Activated T-cell treated with anti-CD3 and anti-CD28 coated beads for 24 hours (primary cell): ENCODE measurements around the gene C11orf16.
A peak's percentile ranks its signal among the peaks of the same experiment; 100 is the strongest.
"Not testable (repeated sequence)": the region's sequence is repeated elsewhere in the genome, so short reads cannot be mapped to it uniquely, and the experiment has no call there.

ENCODE experiments used
- DNase-seq: peaks from one replicate; pipeline ENCODE4 v3.0.0-alpha.2; 2020; ENCODE audit warnings: low read depth

C11orf16 gene

DNA sequence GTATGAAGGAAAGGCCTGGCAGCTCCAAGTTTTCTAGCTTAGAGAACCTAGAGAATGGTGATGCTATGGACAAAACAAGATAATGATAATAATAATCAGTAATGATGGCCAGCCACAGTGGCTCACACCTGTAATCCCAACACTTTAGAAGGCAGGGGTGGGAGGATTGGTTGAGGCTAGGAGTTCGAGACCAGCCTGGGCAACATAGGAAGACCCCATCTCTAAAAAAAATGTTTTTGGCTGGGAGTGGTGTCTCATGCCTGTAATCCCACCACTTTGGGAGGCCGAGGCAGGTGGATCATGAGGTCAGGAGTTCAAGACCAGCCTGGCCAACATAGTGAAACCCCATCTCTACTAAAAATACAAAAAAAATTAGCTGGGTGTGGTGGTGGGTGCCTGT lies 3.0 kb upstream of the C11orf16 start:
- DNase-seq: not testable (repeated sequence)

DNA sequence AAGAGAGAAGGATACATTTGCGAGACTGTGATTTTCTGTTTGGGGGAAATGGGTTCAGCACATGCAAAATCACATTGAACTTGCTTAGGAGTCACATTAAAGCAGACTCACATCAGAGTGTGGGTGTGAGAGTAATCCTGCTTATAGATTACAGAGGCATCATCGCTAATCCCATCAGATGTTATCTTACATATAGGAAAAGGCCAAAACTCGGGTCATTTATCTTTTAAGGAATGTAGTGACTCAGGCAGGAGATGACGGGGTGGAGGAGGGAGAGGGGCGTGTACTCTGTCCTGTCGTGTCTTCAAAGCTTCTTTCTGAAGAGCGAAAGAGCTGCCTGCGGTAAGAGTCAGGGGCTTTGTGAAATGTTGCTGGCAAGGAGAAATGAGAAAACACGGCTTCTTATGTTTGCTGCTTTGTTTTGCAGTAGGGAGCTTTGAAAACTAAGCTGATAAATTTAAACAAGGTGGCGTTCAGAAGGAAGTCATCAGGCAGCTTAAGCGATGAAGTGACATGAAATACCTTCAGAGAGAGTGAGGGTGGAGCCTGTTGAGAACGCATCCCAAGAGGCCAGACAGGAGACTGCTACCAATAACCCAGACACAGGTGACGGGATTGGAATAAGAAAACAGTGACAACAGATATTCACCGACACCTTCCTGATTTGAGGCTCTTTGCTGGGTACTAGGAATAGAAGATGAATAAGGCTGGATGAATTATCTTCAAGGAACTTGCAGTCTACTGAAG lies 2.2 kb upstream of the C11orf16 start:
- no peak for DNase-seq

DNA sequence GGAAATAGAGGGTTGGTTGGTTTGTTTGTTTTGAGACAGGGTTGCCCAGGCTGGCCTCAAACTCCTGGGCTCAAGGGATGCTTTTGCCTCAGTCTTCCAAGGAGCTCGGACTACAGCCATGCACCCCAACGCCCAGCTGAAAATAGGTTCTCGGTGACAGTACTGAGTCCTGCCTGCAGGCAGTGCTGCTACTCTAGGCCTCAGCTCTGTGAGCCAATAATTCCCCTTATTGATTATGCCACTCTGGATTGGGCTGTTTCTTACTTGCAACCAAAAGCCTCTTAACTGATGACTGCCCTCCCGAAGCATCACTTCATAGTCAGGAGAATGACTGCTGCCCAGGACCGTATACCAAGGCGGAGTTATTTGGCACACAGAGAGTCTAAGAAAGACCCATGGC lies 1.2 kb upstream of the C11orf16 start:
- no peak for DNase-seq

DNA sequence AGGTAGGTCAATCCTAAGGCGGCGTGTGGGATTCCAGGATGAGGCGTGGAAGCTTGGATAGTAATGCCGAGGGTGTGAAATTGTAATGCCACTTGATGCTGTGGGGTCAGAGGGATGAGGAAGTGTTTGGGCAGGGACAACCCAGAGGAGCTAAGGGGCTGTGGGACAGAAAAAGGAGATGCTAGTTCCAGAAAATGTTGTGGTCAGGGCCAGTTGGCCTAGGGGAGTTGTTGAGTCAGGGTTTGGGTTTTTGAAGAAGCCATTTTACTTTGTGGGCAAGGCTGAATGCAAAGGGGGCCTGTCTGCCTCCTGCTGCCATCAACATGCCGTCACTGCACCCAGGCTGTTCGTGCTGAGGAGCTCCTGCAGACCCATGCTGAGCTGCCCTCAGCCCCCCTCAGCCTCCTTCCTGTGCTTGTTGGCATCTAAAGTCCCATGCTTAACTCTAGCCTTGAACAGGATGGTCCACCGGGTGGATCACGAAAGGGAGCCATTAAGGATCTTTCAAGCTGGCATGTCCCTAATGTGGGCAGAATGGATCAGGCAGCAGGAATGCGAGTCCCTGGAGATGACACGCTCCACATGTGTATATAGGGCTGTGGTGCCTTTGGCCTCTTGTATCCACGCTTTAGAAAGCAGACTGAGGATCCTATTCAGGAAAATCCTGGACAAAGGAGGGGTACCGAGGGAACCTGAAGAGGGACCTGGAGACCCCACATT lies 2.1 kb downstream of the C11orf16 start:
- no peak for DNase-seq

DNA sequence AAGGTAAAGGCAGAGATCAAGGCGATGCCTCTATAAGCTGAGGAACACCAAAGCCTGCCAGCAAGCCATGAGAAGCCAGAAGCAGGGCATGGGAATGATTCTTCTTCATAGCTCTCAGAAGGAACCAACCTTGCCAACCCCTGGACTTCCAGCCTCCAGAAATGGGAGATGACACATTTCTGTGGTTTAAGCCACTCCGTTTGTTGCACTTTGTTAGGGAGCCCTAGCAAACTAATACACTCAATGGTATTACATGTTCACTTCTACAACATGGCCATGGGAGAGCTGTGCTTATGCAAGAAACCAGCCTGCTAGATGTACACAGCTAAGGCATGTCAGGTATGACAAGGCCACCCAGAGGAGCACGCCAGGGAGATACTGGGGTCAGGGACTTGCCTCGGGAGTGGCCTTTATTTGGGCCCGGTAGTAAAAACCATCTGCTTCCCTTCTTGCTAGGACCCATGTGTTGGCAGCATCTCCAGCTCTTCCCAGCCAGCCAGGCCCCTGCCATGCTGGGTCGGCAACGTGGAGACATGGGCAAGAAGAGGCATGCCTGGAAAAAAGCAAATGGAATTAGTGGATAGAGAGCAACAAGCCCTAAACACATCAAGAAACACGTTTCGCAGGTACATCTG lies 3.6 kb downstream of the C11orf16 start:
- no peak for DNase-seq

DNA sequence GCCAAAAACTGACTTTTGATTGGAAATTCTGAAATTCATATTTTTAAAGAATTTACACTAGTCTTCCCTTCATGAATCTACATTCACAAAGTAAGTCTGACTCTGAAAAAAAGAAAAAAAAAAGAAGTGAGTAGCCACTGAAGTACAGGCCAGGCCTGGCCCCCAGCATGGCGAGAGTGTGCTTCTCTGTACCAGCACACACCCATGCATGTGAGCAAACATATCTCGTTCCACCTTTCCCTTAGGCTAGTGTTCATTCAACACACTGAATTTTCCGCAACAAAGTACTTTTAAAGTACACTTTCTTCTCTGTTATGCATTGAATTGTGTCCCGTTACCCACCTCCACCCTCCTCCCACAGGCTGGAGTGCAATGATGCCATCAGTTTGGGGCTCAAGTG lies 4.5 kb downstream of the C11orf16 start:
- no peak for DNase-seq

DNA sequence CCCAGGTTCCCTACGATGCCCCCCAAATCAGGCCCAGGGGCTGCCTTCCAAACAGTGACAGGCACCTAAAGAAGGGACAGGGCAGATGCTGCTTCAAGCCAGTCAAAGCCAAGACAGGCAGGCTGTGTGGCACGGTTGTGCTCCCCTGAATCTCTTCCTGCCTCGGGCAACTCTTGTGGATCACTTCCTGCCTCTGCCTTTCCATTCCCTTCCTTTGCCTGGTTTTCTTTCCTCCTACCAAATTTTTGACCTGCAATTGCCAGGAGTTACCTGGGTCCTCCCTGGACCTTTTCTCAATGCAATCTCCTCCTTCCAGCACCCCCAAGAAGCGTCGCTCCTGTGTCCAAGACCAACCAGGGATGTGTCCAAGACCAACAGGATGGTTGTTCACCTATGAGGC lies 5.5 kb downstream of the C11orf16 start:
- DNase-seq: no peak

DNA sequence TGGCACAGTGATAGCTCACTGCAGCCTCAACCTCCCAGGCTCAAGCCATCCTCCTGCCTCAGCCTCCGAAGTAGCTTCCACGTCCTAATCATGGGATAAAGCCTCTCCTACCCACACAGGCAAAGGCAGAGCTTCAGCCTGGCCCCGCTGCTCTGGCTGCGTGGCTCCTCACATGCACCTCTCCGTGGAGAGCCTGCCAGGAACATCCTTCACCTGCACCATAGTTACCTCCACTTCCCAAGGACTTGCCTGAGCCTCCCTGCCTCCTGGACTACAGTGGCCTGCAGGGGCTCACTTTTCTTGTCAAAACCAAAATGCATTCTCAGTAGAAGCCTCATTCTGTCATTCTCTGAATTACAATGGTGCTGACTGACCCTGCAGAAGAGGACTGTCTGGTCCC lies 6.5 kb downstream of the C11orf16 start:
- no peak for DNase-seq

DNA sequence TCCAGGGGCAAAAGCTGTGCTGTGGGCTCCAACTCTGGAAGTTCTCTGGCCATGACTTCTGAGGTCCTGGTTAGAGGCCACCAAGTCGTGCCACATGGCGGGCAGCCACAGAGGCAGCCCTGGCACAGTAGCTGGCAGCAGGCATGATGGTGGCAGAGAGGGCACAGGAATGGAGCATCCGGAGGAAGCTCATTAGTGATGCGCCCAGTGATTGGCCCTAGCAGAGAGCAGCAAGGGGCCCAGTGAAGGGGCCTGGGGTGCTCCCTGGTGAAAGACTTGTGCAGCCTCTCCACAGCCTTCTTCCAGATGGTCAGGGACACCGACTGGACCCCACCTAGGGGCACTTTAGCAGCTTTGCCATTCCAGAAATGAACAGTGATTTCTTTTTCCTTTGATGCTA lies 7.0 kb downstream of the C11orf16 start:
- DNase-seq: no peak

DNA sequence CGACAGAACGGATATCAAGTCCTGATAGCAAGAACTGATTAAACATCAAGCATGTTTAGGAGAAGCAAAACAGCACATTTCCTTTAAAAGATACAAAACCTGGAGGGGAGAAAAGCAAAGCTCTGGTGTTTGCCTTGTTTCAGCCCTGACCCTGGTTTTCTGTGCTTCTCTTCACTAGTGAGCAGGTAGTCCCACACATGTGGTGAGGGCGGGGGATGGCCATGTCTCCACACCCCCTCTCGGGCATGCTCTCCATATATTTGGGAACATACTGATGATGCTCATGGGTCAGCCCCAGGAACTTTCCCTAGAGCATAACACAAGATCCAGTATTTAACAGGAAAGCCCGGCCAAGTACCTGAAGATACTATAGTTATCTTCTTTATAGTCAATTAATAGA lies 10.1 kb downstream of the C11orf16 start:
- no peak for DNase-seq

DNA sequence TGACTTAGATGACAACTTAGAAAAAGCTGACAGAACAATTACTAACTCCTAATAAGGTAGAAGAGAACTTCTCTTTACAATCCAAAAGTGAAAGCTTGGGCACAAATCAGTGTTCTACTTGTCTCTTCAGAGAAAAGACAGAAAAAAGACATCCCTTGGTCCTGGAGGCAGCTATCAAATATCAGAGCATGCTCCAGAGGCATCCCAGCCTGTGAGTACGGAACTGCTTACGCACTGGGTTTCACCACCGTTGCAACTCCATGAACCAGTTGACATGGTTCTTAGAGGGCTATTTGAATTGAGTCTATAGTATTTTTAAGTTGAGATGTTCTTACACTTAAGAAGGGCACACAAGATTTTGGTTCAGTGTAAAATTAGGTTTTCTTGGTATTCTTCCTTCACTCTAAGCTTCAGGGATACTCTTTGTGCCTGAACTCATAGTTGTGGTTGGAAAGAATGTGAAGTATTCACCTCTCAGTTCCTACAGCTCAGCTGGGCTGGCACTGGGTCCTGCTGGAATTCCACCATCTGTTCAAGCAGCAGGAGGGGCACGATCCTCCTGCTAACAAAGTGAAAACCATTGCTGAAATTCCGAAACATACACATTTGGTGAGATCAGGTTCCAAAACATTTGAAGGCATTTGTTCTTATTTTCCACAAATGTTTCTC lies 15.5 kb downstream of the C11orf16 start:
- DNase-seq: no peak

DNA sequence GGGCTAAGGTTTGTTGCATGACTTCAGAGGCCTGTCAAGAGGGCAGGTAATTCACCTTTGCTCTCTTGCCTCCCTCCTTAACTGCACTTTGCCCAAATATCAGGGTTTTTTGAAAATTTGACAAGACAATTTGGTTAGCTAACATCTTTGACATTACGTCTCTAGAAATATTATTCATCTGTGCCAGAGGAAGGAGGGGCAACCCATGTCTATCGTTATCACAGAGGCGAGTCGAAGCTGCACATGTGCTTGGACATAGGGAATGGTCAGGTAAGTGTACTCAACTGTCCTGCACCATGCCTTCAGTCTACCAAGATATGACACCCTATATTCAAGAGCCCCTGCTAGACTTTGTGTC lies 18.1 kb downstream of the C11orf16 start:
- DNase-seq: no peak

DNA sequence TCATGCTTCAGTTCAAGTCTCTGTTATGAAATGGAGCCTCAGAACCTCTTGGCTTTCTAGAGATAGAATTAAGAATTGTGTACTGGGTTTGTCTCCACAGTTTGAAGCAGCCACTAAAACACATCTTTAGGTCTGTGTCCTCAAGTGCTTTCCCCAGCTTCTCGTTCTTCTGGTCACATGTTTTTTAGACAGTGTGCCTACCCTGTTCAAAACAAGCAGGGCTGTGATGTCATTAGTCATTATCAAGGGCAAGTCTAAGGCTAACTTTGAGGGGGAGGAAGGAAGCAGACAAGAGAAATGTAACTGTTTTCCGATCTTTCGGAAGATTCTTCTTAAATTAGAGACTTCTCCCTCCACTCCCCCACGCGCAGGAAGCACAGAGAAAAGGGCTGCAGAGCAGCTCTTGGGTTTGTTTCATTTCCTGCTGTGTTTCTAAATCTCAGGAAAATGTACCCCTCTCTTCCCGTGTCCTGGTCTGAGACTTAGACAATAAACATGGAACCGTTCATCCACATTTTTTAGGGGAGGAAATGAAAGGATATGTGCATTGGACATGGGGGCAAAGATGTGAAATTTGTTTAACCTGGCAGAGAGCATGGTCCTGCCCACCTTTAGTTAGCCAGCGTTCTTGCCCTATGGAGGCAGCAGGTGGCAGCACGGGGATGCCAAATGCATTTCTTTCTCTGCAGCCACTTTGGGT lies 18.6 kb downstream of the C11orf16 start:
- DNase-seq: peak; percentile 28

DNA sequence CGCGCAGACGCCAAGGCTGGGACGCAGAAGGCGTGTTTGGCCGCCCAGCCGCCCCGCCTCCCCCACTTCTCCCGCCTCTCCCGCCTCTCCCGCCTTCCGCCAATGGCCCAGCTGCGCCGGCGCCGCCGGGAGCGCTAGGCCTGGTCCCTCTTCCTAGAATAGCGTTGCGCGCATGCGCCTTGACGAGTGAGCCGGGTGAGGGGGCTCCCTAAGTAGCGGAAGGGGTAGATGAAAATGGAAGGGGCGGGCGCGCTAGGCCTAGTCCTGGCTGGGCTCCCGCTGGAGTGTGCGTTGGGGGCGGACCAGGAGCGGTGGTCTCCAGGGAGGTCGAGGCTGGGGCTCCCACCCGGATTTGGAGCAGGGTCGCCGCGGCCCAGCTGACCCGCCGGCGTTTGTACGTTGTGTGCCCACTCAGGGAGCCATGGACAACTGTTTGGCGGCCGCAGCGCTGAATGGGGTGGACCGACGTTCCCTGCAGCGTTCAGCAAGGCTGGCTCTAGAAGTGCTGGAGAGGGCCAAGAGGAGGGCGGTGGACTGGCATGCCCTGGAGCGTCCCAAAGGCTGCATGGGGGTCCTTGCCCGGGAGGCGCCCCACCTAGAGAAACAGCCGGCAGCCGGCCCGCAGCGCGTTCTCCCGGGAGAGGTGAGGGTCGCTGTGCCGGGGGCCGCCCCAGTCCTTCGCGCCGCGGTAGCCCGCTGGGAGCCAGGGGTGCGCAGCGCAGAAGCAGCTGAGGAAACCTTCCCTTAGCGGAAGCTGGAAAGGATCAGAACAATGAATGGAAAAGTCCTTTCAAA lies 21.5 kb downstream of the C11orf16 start, which contains the start of gene AKIP1:
TSS of gene AKIP1 (plus strand) at position 161 of the 795 bp plus-strand sequence. CDS start at position 422, 261 bp downstream.
- DNase-seq: peak; percentile 83

DNA sequence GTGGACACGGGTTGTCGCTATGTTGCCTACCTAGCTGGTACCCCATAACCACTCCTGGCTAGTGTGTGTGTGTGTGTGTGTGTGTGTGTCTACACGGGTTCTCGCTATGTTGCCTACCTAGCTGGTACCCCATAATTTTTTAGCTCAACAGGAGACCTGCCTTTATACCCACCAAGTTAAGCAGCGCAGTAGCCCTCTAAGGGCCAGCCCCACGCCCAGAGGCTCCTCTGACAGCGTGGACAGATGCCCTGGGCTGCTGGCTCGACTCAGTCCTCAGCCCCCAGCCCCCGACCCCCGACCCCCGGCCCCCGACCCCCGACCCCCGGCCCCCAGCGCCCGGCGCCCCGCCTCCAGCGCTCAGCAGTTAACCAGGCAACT lies 22.1 kb downstream of the C11orf16 start:
- no peak for DNase-seq

DNA sequence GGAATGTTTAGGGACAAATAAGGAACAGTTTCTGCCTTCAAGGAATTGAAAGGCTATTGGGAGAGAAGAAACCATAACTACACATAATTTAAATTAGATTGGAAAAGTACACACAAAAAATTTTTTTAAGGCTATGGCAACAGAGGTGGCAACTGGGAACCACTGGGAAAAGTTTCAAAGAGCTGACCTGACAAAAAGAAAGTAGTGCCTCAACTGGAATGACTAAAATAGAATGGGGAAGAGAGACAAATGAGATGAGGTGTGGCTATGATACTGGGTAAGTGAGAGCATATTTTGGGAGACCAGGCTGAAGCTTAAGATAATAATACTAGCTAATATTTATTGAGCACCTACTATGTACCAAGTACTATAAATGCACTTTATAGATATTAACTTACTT lies 24.6 kb downstream of the C11orf16 start:
- no peak for DNase-seq

DNA sequence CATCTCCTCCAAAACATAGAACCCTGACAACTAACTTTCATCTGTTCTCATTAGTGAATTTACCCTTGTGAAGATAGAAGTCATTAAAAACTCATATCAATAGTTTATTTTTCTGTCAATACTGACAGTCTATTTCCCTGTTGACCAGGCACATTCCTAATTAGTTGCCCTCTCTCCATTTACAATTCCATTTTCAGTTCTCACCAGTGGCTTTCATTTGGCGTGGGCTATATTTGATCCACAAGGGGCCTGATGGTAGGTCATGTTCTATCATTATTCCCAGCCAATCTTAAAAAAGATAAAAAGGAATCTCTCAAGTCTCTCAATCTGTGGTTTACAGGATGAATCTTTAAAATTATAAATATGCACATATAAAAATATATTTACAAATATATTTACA lies 25.6 kb downstream of the C11orf16 start:
- DNase-seq: no peak

DNA sequence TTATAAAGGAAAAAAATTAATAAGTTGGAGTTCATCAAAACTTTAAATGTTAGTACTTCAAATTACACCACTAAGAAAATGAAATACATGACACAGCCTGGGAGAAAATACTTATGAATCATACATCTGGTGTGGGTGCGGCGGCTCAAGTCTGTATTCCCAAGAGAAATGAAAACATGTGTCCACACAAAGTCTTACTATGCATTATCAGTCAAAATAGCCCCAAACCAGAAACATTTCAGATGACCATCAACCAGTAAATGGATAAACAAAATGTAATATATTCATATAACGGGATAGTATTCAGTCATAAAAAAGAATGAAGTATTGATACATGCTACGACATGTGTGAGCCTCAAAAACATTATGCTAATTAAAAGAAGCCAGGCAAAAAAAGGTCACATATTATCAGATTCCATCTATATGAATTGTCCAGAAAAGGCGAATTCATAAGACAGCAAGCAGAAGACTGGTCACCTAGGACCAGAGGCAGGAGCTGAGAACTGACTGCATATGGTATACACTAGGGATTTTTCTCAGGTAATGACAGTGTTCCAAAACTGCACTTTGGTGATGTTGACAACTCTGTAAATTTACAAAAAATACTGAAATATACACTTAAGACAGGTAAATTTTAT lies 27.1 kb downstream of the C11orf16 start:
- DNase-seq: no peak

DNA sequence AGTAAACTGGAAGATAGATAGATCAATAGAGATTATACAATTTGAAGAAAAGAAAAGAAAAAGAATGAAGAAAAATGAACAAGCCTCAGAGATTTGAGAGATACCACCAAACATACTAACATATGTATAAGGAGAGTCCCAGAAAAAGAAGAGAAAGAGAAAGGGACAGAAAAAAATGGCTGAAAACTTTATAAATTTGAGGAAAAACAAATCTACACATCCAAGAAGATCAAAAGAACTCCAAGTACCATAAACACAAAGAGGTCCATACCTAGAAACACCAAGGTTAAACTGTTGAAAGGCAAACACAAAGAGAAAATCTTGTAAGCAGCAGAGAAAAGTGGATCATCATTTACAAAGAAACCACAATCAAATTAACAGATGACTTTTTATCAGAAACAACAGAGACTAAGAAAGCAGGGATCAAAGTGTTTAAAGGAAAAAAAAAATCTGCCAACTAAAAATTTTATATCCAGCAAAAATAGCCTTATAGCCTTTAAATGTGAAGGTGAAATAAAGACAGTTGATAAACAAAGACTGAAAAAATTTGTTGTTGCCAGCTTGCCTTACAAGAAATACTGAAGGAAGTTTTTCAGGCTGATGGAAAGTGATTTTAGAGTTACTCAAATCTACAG lies 33.5 kb downstream of the C11orf16 start:
- DNase-seq: no peak

DNA sequence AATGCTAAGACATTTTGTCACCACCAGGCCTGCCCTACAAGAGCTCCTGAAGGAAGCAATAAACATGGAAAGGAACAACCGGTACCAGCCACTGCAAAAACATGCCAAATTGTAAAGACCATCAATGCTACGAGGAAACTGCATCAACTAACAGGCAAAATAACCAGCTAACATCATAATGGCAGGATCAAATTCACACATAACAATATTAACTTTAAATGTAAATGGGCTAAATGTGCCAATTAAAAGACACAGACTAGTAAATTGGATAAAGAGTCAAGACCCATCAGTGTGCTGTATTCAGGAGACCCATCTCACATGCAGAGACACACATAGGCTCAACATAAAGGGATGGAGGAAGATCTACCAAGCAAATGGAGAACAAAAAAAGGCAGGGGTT lies 41.6 kb downstream of the C11orf16 start:
- not testable (repeated sequence) for DNase-seq
